HAP-1 (cell line): ENCODE measurements around the gene ATP10A.

Source experiments
- DNase-seq, 2 experiments: peaks; one replicate each; pipeline ENCODE4 v3.0.0-alpha.2; 2016 to 2020; ENCODE audit warnings: low spot score in 2 of 2
- H3K27me3 ChIP-seq: fragments of 250-450 bp; sonication (Bioruptor Pico); 2 replicates; pipeline ENCODE4 v1.5.1; 2020; ENCODE audit warnings: low read depth, mild to moderate bottlenecking, moderate library complexity
- H3K36me3 ChIP-seq: fragments of 250-450 bp; sonication (Bioruptor Pico); replicated peaks from 2 replicates; pipeline ENCODE4 v1.5.1; 2020; ENCODE audit warnings: mild to moderate bottlenecking
- H3K4me1 ChIP-seq: fragments of 250-450 bp; sonication (Bioruptor Pico); 2 replicates; pipeline ENCODE4 v1.5.1; 2020; ENCODE audit warnings: mild to moderate bottlenecking
- H3K4me3 ChIP-seq: fragments of 250-450 bp; sonication (Bioruptor Pico); 2 replicates; pipeline ENCODE4 v1.5.1; 2020; ENCODE audit warnings: mild to moderate bottlenecking, moderate library complexity
- H3K9me3 ChIP-seq: fragments of 250-450 bp; sonication (Bioruptor Pico); 2 replicates; pipeline ENCODE4 v1.5.1; 2020; ENCODE audit warnings: mild to moderate bottlenecking, moderate library complexity
- in situ Hi-C: fragments of 300-500 bp; cut with MboI; formaldehyde crosslinking; loops from 3 replicates; pipeline ENCODE4 v1.14.3; 2020; ENCODE audit warnings: low sequenced_read_pairs, inconsistent platforms, mixed read lengths

Gene ATP10A

DNA sequence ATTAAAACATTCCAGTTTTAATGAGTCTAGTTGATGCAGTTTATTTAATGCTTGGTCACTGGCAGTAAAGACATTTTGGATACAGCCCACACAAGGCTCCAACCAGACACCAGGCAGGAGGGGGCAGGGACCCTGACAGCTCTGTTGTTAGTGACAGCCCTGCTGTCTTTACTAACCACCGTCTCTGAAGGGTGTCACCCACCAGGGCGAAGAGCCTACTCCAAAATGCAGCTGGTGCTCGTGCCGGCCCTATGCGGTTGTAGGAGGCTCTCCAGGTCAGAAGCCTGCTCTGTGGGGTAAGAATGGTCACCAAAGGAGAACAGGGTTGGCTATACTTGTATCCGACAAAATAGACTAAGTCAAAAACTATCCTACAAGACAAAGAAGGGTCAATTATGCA lies 132.2 kb downstream of the ATP10A start:
- Histone ChIP-seq H3K4me3 (no peak overlapping the region), H3K4me1 (no peaks in the 10 kb centered on the region), H3K9me3 (no peaks in the 10 kb centered on the region), H3K27me3 (no peaks in the 10 kb centered on the region), H3K36me3 (peaks cover 4% of the 10 kb centered on the region; the same call in 1 of the 2 replicates)
- in situ Hi-C loops = no loop called here
- no peak for DNase-seq

DNA sequence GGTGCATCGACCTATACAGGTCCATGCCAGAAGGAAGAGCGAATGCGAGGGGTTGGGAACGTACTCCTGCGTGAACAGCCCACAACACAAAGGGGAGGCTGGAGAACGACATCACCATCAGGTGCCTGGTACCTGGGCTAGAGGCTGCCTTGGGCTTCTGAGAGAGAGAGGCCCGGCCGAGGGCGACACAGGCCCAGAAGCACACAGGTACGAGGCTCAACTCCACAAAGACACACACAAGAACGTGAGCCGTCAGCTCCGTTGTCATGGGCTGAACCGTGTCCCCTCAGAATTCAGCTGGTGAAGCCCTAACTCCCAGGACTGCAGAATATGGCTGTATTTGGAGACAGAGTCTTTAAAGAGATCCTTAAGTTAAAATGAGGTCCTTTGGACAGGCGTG lies 134.3 kb downstream of the ATP10A start:
- Histone ChIP-seq H3K9me3 (no peaks in the 10 kb centered on the region), H3K27me3 (no peaks in the 10 kb centered on the region), H3K4me3 (no peak overlapping the region), H3K36me3 (0 out of 2 replicates have a peak, but pooled peaks cover 4% of the 10 kb centered on the region), H3K4me1 (no peaks in the 10 kb centered on the region)
- in situ Hi-C loops = no loop called here
- no peak for DNase-seq

DNA sequence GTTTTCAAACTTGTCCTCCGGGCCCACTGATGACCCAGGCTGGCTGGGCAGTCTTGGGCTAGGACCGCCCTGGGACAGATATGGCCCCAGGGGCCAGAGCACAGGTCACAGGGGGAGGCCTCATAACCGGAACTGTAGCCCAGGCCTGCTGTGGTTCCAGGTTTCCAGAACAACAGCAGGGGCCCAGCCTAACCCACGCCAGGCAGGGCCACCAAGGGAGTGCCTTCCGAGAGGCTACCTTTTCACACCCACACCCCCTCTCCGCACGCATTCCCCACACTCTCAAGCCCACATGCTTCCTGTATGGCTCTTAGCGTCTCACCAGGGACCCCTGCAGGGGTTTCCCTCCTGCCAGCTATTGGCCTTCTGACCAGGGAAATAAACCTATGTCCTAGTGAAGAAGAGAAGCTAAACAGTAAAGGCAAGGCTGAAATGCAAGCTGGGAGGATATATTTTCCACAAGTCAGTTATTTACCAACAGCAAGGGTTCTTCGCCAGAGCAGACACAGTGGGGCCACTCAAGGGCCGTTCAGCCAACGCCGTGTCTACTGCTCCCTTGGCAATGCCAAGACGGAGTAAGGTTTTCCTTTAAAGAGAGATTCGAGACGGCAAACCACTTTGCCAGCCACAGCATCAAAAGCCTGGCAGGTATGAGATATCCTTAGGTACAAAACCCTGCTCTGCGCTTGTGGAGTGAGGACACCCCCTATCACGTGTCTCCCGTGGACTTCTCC lies 135.1 kb downstream of the ATP10A start:
- H3K36me3 ChIP-seq = 0 out of 2 replicates have a peak, but pooled peaks cover 7% of the 10 kb centered on the region
- H3K9me3 ChIP-seq = no peaks in the 10 kb centered on the region
- no peak for DNase-seq
- no peaks in the 10 kb centered on the region for H3K27me3 ChIP-seq
- H3K4me1 ChIP-seq = no peaks in the 10 kb centered on the region
- in situ Hi-C loops = no loop called here
- no peak overlapping the region for H3K4me3 ChIP-seq

DNA sequence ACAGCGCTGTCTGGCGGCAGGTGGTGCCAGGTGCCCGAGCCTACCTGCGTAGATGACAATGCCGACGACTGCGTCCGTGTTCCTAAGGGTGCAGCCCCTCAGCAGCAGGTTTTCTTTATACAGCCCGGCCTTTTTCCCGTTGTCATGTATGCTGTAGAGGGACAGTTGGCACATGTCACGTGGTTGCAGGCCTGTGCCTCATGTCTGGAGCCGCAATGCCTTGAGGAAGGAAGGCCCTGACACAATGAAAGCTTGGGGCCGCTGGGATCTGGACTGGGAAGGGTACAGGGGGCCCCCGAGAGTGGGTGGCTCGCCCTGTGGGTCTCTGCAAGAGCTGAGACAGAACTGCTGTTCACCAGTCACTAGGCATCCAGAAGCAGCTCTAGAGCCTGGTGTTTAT lies 136.0 kb downstream of the ATP10A start:
- no peak for DNase-seq
- Histone ChIP-seq H3K4me3 (no peak overlapping the region), H3K27me3 (no peaks in the 10 kb centered on the region), H3K36me3 (0 out of 2 replicates have a peak, but pooled peaks cover 7% of the 10 kb centered on the region), H3K4me1 (no peaks in the 10 kb centered on the region), H3K9me3 (no peaks in the 10 kb centered on the region)
- in situ Hi-C loops = no loop called here

DNA sequence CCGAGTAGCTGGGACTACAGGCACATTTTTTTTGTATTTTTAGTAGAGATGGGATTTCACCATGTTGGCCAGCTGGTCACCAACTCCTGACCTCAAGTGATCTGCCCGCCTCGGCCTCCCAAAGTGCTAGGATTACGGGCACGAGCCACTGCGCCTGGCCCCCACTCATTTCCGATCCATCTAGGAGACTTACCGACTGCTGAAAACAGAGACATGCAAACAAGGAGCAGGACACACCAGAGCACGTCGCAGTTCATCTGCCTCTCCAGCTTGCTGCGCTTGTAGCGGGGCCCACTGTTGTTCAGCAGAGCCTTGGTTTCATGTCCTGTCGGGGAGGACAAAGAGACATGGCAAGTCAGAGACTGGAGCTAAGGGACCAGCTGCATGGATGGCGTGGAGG lies 137.4 kb downstream of the ATP10A start:
- Histone ChIP-seq H3K36me3 (peaks cover 13% of the 10 kb centered on the region), H3K9me3 (no peaks in the 10 kb centered on the region), H3K27me3 (no peaks in the 10 kb centered on the region), H3K4me3 (no peak overlapping the region), H3K4me1 (no peaks in the 10 kb centered on the region)
- no peak for DNase-seq
- in situ Hi-C loops = no loop called here

DNA sequence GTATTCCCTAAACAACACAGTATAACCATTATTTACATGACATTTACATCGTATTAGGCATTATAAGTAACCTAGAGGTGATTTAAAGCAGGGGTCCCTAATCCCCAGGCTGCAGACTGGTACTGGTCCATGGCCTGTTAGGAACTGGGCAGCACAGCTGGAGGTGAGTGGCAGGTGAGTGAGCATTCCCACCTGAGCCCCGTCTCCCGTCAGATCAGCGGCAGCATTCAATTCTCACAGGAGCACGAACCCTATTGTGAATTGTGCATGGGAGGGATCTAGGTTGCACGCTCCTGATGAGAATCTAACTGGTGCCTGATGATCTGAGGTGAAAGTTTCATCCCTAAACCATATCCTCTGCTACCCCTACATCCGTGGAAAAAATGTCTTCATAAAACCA lies 138.2 kb downstream of the ATP10A start:
- in situ Hi-C loops = loop anchor here (25.0 kb wide), 1 partner anchor 1137 kb away; the partner anchor contains the start of gene GABRA5
- Histone ChIP-seq H3K9me3 (no peaks in the 10 kb centered on the region), H3K4me1 (no peaks in the 10 kb centered on the region), H3K27me3 (no peaks in the 10 kb centered on the region), H3K4me3 (no peak overlapping the region), H3K36me3 (peaks cover 20% of the 10 kb centered on the region)
- no peak for DNase-seq

DNA sequence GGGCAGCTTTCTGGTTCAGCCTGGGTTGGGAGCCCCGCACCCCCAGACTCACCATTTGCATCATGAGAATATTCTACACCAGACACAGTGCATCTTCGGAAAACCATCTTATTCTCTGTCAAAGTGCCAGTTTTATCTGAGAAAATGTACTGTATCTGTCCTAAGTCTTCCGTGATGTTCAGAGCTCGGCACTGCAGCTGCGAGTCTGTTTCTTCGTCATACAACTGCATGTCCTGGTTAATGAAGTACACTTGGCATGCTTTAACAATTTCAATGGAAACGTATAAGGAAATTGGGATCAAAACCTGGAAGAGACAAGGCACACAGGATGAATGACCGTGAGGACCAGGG lies 141.5 kb downstream of the ATP10A start:
- H3K27me3 ChIP-seq = no peaks in the 10 kb centered on the region
- peaks cover 21% of the 10 kb centered on the region for H3K36me3 ChIP-seq
- no peaks in the 10 kb centered on the region for H3K9me3 ChIP-seq
- no peaks in the 10 kb centered on the region for H3K4me1 ChIP-seq
- no peak overlapping the region for H3K4me3 ChIP-seq
- in situ Hi-C loops = loop anchor here (25.0 kb wide), 1 partner anchor 1141 kb away; the partner anchor contains the start of gene GABRA5
- DNase-seq = no peak

DNA sequence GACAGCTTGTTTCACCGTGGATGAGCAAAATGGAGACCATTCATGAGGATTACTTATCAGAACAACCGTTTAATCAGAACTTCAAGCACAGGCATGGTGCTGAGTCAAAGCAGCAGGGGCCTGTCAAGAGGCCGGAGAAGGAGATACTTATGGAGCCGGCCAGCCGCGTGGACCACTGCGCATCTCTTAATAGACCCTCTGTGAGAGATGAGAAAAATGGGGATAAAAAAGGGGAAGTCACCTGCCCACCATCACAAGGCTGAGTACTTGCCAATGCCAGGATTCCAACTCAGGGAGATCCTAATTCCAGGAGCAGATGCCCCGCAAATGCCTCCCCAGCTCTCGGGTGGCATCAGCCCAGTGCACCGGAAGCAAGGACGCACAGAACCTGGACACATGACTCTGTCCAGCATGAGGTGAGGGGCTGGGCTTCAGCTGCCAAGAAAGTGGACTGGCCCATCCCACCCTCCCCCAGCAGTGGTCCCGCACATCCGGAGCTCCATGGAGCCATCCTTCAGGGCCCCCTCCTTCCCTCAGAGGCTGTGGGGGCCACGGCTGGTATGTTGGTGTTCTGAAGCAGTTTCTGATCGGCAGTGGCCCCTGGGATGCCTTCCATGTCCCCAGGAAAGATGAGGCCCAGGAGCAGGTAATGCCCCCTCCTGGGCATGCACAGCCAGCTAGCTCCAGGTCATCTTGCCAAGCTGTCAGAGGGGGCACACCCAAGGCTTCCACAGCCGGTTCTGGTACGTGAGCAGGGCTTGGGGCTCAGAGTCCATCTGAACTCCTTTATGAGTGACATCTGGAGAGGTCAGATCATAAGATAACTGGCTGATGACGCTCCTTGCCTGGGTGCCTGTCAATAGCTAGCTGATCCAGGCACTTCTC lies 143.8 kb downstream of the ATP10A start:
- no peaks in the 10 kb centered on the region for H3K9me3 ChIP-seq
- DNase-seq = no peak
- peaks cover 18% of the 10 kb centered on the region for H3K36me3 ChIP-seq
- no peaks in the 10 kb centered on the region for H3K27me3 ChIP-seq
- in situ Hi-C loops = loop anchor here (25.0 kb wide), 1 partner anchor 1143 kb away; the partner anchor contains the start of gene GABRA5
- no peak overlapping the region for H3K4me3 ChIP-seq
- H3K4me1 ChIP-seq = no peaks in the 10 kb centered on the region

DNA sequence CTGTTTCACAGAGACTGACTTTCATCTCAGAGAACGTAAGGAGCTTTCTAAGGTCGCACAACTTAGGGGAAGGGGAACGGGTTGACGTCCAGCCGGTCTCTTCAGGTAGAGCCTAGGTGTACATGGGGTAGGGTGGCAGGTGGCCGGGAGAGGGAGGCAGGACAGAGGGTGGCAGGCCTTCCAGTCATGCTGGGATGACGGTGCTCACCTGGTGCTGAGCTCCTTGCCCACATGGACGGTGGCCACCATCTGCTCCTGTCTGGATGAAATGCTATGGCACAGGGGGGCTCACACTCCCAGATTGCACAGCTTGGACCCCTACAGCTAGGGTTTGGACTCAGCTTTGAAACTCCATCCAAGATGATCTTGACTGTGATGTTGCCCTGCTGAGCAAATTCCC lies 144.5 kb downstream of the ATP10A start:
- H3K36me3 ChIP-seq = peaks cover 15% of the 10 kb centered on the region
- in situ Hi-C loops = loop anchor here (25.0 kb wide), 1 partner anchor 1144 kb away; the partner anchor contains the start of gene GABRA5

DNA sequence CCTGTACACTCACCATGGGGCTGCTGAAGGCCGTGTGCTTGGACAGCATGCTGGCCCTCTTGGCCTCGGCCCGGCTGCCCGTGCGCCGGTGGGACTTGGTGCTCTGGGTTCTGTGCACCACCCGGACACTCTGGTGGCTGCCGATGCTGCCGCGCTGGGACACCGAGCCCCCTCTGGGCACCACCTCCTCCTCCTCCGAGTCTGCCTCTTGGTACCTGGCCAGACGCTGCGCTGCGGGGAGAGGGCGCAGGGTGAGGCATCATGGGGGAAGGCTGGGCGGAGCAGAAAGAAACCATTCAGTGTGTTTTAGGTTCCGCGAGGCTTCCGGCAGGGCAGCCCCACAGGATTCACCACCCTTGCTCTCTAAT lies 145.0 kb downstream of the ATP10A start:
- Histone ChIP-seq H3K4me1 (no peaks in the 10 kb centered on the region), H3K9me3 (no peaks in the 10 kb centered on the region), H3K36me3 (peaks cover 14% of the 10 kb centered on the region), H3K4me3 (no peak overlapping the region), H3K27me3 (no peaks in the 10 kb centered on the region)
- DNase-seq = no peak
- in situ Hi-C loops = loop anchor here (25.0 kb wide), 1 partner anchor 1144 kb away; the partner anchor contains the start of gene GABRA5

More for the DNA sequence above, 144.5 kb downstream of the ATP10A start:
- H3K27me3 ChIP-seq = no peaks in the 10 kb centered on the region
- H3K4me3 ChIP-seq = no peak overlapping the region
- H3K9me3 ChIP-seq = no peaks in the 10 kb centered on the region
- H3K4me1 ChIP-seq = no peaks in the 10 kb centered on the region
- no peak for DNase-seq

DNA sequence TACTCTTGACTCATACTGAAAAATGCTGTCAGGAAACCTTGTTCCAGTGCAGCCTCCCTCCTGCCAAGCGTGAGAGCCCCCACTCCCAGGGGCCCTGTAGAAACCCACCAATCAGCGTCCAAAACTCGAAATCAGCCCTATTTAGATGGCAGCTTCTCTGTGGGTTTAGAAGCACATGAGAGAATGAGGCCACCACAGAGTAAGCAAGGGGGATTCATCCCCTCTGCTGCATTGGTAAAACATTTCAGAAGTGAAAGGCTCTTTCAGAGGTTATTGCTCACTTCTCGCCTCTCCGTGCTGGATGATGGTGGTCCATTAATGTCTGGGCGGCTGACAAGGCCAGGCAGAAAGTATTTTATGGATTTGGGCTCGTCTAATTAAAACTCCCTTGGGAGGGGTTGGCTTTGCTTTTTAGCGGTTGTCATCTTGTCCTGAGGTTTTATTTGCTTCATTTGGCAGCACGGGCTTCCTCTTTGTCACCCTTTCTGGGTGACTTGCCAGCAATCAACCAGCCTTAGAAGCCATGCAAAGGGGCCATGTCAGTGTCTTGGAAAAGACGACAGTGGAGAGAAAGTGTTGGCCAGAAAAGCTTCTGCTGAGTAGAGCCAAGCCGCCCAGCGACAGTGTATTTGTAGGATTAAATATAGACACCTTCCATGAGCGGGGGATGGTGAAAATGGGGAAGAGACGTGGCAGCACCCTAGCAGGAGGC lies 145.5 kb downstream of the ATP10A start:
- Histone ChIP-seq H3K4me1 (no peaks in the 10 kb centered on the region), H3K27me3 (no peaks in the 10 kb centered on the region), H3K4me3 (no peak overlapping the region), H3K36me3 (peaks cover 14% of the 10 kb centered on the region), H3K9me3 (no peaks in the 10 kb centered on the region)
- in situ Hi-C loops = loop anchor here (25.0 kb wide), 1 partner anchor 1145 kb away; the partner anchor contains the start of gene GABRA5
- DNase-seq = no peak

DNA sequence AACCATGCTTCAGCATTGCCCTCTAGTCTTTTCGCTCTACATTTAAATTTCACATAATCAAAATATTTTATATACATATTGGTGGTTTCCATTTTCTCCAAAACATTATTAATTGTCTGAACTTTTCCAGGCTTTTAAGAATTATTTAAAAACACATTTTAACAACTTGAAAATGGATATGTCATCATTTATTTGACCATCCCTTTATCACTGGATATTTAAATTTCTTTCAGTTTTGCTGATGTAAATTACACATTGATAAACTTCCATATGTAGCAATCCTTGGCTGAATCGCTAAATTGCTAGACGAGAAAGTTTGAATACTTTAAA lies 146.0 kb downstream of the ATP10A start:
- H3K4me1 ChIP-seq = no peaks in the 10 kb centered on the region
- H3K27me3 ChIP-seq = no peaks in the 10 kb centered on the region
- in situ Hi-C loops = loop anchor here (25.0 kb wide), 1 partner anchor 1145 kb away; the partner anchor contains the start of gene GABRA5
- no peak for DNase-seq
- H3K4me3 ChIP-seq = no peak overlapping the region
- H3K9me3 ChIP-seq = no peaks in the 10 kb centered on the region
- peaks cover 14% of the 10 kb centered on the region for H3K36me3 ChIP-seq

DNA sequence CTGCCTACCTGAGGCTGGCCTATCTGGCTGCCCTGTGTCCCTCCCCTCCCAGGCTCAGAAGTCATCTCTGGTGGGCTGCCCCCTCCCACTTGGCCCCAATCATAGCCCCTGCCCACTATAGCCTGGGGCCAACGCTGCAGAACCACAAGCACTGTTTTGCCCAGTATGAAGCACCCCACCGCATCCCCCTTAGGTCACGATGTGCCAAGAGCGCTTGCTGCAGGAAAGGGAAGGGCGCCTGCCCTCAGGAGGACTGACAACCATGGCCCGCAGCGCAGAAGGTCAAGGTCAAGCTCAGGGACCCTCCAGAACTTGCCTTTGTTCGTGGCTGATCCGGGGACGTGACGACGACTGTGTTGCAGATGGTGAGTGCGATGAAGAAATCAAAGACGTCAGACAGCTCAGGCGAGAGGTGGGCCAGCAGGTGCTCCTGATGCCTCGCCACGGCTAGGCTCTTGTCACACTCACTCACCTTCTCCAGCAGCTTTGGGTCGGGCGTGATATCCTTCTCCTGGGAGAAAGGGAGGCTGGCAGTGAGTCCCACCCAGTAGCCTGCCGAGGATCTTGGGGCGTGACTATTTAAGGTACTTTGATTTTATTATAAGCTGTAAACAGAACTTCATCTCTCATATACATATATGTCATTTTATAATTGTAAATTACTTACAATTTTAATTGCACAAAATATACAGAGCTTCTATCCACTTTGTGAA lies 146.6 kb downstream of the ATP10A start:
- H3K27me3 ChIP-seq = no peaks in the 10 kb centered on the region
- H3K4me3 ChIP-seq = no peak overlapping the region
- no peak for DNase-seq
- peaks cover 11% of the 10 kb centered on the region for H3K36me3 ChIP-seq
- H3K9me3 ChIP-seq = no peaks in the 10 kb centered on the region
- H3K4me1 ChIP-seq = no peaks in the 10 kb centered on the region
- in situ Hi-C loops = loop anchor here (25.0 kb wide), 1 partner anchor 1146 kb away; the partner anchor contains the start of gene GABRA5
